Activated naive CD8-positive, alpha-beta T cell (primary cell): ENCODE data around the gene PRR36.

Experiments used
- H3K27ac Mint-ChIP-seq: one replicate; pipeline ENCODE4 v1.8.0; 2021; ENCODE audit warnings: mixed read lengths
- H3K27me3 Mint-ChIP-seq: one replicate; pipeline ENCODE4 v1.8.0; 2021; ENCODE audit warnings: mixed read lengths
- H3K36me3 Mint-ChIP-seq: one replicate; pipeline ENCODE4 v1.8.0; 2021; ENCODE audit warnings: mixed read lengths
- H3K4me1 Mint-ChIP-seq: one replicate; pipeline ENCODE4 v1.8.0; 2021; ENCODE audit warnings: low read depth, mixed read lengths
- H3K4me3 Mint-ChIP-seq: one replicate; pipeline ENCODE4 v1.8.0; 2021; ENCODE audit warnings: mild to moderate bottlenecking, mixed read lengths
- H3K9me3 Mint-ChIP-seq: one replicate; pipeline ENCODE4 v1.8.0; 2021; ENCODE audit warnings: low read depth, mixed read lengths

Gene PRR36

GRCh38 chr19:7822910-7823515 lies 51.2 kb downstream of the PRR36 start:
- Mint-ChIP-seq H3K27ac (peak overlapping the region; percentile 58), H3K27me3 (peaks cover 15% of the 10 kb centered on the region), H3K4me3 (no peak overlapping the region)

GRCh38 chr19:7820588-7820987 lies 53.6 kb downstream of the PRR36 start:
- H3K9me3 Mint-ChIP-seq, result no peaks in the 10 kb centered on the region
- H3K27me3 Mint-ChIP-seq, result peaks cover 17% of the 10 kb centered on the region
- no peak overlapping the region for H3K27ac Mint-ChIP-seq
- H3K4me3 Mint-ChIP-seq, result no peak overlapping the region
- H3K4me1 Mint-ChIP-seq, result peaks cover 2% of the 10 kb centered on the region
- peaks cover 3% of the 10 kb centered on the region for H3K36me3 Mint-ChIP-seq

More at GRCh38 chr19:7822910-7823515, 51.2 kb downstream of the PRR36 start:
- H3K4me1 Mint-ChIP-seq, result no peaks in the 10 kb centered on the region
- no peaks in the 10 kb centered on the region for H3K9me3 Mint-ChIP-seq
- no peaks in the 10 kb centered on the region for H3K36me3 Mint-ChIP-seq

- no peak overlapping the region for H3K4me3 Mint-ChIP-seq
- peaks cover 3% of the 10 kb centered on the region for H3K36me3 Mint-ChIP-seq
- peaks cover 19% of the 10 kb centered on the region for H3K27me3 Mint-ChIP-seq
- H3K9me3 Mint-ChIP-seq, result no peaks in the 10 kb centered on the region
- H3K27ac Mint-ChIP-seq, result no peak overlapping the region
- H3K4me1 Mint-ChIP-seq, result peaks cover 9% of the 10 kb centered on the region
Measured at GRCh38 chr19:7819337-7819736, 54.9 kb downstream of the PRR36 start.

GRCh38 chr19:7818806-7819205 lies 55.4 kb downstream of the PRR36 start:
- Mint-ChIP-seq H3K27ac (no peak overlapping the region), H3K9me3 (no peaks in the 10 kb centered on the region), H3K36me3 (peaks cover 3% of the 10 kb centered on the region), H3K4me3 (no peak overlapping the region), H3K4me1 (peaks cover 9% of the 10 kb centered on the region), H3K27me3 (peaks cover 19% of the 10 kb centered on the region)
